ENCODE results near the gene EP400.
A peak's percentile ranks its signal among the peaks of the same experiment; 100 is the strongest.

EP400 gene

GRCh38 chr12:132068250-132068649 lies 118.5 kb downstream of the EP400 start:
- no peak for TF ChIP-seq CTCF (IDR thresholded peaks at IDR 0.05)

- TF ChIP-seq CTCF (IDR thresholded peaks at IDR 0.05): no peak
Observed at GRCh38 chr12:132069336-132069985, 119.7 kb downstream of the EP400 start.

GRCh38 chr12:132070298-132070697 lies 120.6 kb downstream of the EP400 start:
- TF ChIP-seq CTCF (IDR thresholded peaks at IDR 0.05): no peak

- TF ChIP-seq CTCF (IDR thresholded peaks at IDR 0.05): no peak
Observed at GRCh38 chr12:132071040-132071810, 121.5 kb downstream of the EP400 start.

DNA sequence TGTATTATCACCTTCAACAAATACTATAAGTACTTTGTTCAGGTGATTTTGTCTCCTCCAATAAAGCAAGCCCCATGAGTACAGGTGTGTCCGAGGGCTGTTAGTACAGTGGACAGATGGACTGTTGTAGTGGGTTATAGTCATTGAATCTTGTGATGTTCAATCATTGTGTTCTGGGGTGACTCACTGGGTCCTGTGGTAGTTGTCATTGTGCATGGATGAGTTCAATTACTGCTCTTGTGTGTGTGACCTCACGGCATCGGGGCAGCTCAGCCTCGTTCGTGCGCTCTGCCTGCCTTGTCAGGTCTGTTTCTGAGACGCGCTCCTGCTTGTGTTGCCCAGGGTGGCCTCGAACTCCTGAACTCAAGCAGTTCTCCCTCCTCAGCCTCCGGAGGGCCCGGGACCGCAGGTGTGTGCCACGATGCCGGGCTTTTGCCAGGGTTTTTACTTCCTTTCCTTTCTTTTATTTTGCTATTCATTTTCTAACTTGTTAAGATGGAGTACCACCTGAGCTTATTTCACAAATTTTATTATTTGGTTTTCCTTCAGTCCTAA lies 122.2 kb downstream of the EP400 start:
- TF ChIP-seq CTCF (IDR thresholded peaks at IDR 0.05): no peak

DNA sequence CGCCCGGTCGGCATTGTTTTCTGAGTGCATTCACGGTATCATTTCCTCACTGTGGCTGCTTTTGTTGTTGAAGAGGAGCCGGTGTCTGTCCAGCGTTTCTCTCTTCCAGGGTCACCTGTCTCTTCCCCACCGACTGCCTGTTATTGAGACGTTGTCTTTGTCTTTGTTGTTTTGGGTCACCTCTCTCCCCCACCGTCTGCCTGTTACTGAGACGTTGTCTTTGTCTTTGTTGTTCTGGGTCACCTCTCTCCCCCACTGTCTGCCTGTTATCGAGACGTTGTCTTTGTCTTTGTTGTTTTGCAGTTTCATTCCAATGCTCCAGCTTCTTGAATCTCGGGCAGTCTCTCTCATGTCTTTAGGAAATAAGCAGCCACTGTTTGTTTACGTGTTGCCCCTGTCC lies 124.5 kb downstream of the EP400 start:
- TF ChIP-seq CTCF (IDR thresholded peaks at IDR 0.05): no peak

DNA sequence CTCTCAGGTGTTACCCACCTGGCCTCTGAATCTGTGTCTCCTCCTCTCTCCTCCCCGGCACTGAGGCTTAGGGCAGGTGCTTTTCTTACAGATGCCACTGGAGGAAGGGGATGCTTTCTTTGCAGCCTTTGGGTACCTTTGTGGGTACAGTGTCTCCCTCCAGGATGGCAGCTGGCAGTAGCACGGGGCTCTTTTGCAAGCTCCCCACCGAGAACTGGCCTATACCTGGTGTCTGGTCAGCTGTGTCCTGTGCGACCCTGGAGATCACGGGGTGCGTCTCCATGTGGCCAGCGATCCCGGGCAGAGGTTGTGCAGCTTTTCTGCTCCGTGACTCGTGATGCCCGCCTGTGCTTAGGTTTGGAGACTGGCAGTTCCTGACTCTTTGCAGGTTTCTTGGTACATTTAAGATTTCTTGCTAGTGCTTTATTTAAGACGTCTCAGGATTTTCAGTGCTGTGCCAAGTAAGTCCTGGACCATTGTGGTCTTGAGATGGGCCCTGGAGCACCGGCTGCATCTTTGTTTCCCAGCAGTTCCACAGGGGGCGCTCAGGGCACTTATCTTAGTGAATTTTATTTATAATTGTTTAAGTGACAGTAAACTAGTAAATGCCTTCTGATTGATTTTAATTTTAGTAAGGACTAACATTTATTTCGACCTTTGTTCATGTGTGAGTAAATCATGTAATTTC lies 125.4 kb downstream of the EP400 start:
- TF ChIP-seq CTCF (IDR thresholded peaks at IDR 0.05): peak; percentile 53

All from LNCAP (cell line).